H1 (cell line): ENCODE measurements around the gene AKAP9. TPM values are rescaled to one million over a fixed set of nuclear protein-coding genes. Genes with fewer than 3 reads are reported as not detected.

ENCODE experiments used
- CTCF ChIA-PET: fragments of 300-600 bp; sonication (Branson Sonifier 250); formaldehyde crosslinking; loops from one replicate; lab custom pipeline; 2021; ENCODE audit not compliant: partially characterized antibody; lab: Charles Lee
- POLR2A ChIA-PET: fragments of 300-600 bp; sonication (Branson Sonifier 250); formaldehyde crosslinking; loops from one replicate; lab custom pipeline; 2021; ENCODE audit warnings: inconsistent platforms; ENCODE audit not compliant: partially characterized antibody; lab: Charles Lee
- DNase-seq, 2 experiments: peaks; one replicate each; pipeline versions ENCODE4 v3.0.0 to v3.0.0-alpha.2; 2010 to 2022; ENCODE audit warnings: low spot score in 2 of 2, low read depth in 1 of 2, mixed read lengths in 1 of 2
- FAIRE-seq: peaks from 2 replicates; lab custom pipeline; 2011; peaks lifted over from hg19 to GRCh38; lab: Jason Lieb, UNC
- H2AFZ ChIP-seq: 2 replicates; pipeline ENCODE4 v1.8.1; 2012; ENCODE audit warnings: low read length, inconsistent platforms
- H2AK5ac ChIP-seq: 2 replicates; pipeline ENCODE4 v1.6.1; 2013; ENCODE audit warnings: low read depth, low read length
- H2BK120ac ChIP-seq: replicated peaks from 2 replicates; pipeline ENCODE3; 2013; ENCODE audit warnings: low read depth, low read length, inconsistent platforms
- H2BK12ac ChIP-seq: 2 replicates; pipeline ENCODE4 v1.6.1; 2013; ENCODE audit warnings: low read depth, low read length
- H2BK15ac ChIP-seq: 2 replicates; pipeline ENCODE4 v1.6.1; 2013; ENCODE audit warnings: low read length
- H2BK20ac ChIP-seq: 2 replicates; pipeline ENCODE4 v1.6.1; 2013; ENCODE audit warnings: low read length
- H2BK5ac ChIP-seq: 2 replicates; pipeline ENCODE4 v1.6.1; 2013; ENCODE audit warnings: low read depth, low read length
- H3K14ac ChIP-seq: 2 replicates; pipeline ENCODE4 v1.6.1; 2013; ENCODE audit warnings: inconsistent platforms; ENCODE audit not compliant: insufficient read length
- H3K18ac ChIP-seq: 2 replicates; pipeline ENCODE4 v1.6.1; 2013; ENCODE audit warnings: low read length; ENCODE audit errors: extremely low read depth
- H3K23ac ChIP-seq: 2 replicates; pipeline ENCODE4 v1.6.1; 2013; ENCODE audit warnings: inconsistent platforms; ENCODE audit not compliant: insufficient read length
- H3K23me2 ChIP-seq: 2 replicates; pipeline ENCODE4 v1.6.1; 2013; ENCODE audit warnings: low read depth, low read length
- H3K27ac ChIP-seq: 2 replicates; pipeline ENCODE4 v1.6.1; 2011; ENCODE audit warnings: low read depth, low read length, inconsistent platforms
- H3K27me3 ChIP-seq, 4 experiments: replicated peaks in 1 of 4; 1 replicate in 1 of 4; 2 replicates in 3 of 4; pipeline versions ENCODE4 v1.6.1 to v1.8.1; 2011 to 2013; ENCODE audit warnings: low read length in 3 of 4, mild to moderate bottlenecking in 3 of 4, inconsistent platforms in 2 of 4, mixed read lengths in 2 of 4, moderate library complexity in 1 of 4; ENCODE audit not compliant: control insufficient read depth in 3 of 4, insufficient read depth in 3 of 4; ENCODE audit errors: extremely low read depth in 1 of 4
- H3K36me3 ChIP-seq, 4 experiments: 2 replicates each; pipeline versions ENCODE4 v1.6.1 to v1.8.1; 2011 to 2013; ENCODE audit warnings: mild to moderate bottlenecking in 4 of 4, low read length in 3 of 4, moderate library complexity in 2 of 4, control low read depth in 1 of 4, inconsistent platforms in 1 of 4; ENCODE audit not compliant: insufficient read depth in 4 of 4, control insufficient read depth in 2 of 4
- H3K4ac ChIP-seq: replicated peaks from 2 replicates; pipeline ENCODE3; 2013; ENCODE audit warnings: low read length, low read depth, mixed read lengths, inconsistent platforms; ENCODE audit not compliant: insufficient read length
- H3K4me1 ChIP-seq, 4 experiments: replicated peaks in 1 of 4; 1 replicate in 1 of 4; 2 replicates in 3 of 4; pipeline versions ENCODE4 v1.6.1 to v1.8.1; 2011 to 2013; ENCODE audit warnings: low read length in 3 of 4, inconsistent platforms in 2 of 4, mixed read lengths in 1 of 4; ENCODE audit not compliant: insufficient read depth in 4 of 4, control insufficient read depth in 3 of 4
- H3K4me2 ChIP-seq, 2 experiments: 2 replicates each; pipeline versions ENCODE4 v1.6.1 to v1.8.1; 2011 to 2013; ENCODE audit warnings: low read depth in 2 of 2, low read length in 2 of 2, control low read depth in 1 of 2, inconsistent platforms in 1 of 2, mild to moderate bottlenecking in 1 of 2; ENCODE audit not compliant: insufficient read depth in 1 of 2
- H3K4me3 ChIP-seq, 4 experiments: fragments of 200-600, 300-600 bp in 1 of 4; sonication (generic), shearing (Covaris generic), sonication (Bioruptor Twin) in 1 of 4; 2 replicates each; pipeline versions ENCODE4 v1.5.1 to v1.8.1; 2011 to 2016; ENCODE audit warnings: low read length in 4 of 4, low read depth in 3 of 4, control low read depth in 2 of 4, inconsistent platforms in 2 of 4, mild to moderate bottlenecking in 2 of 4, mixed read lengths in 1 of 4, moderate library complexity in 1 of 4; ENCODE audit not compliant: insufficient read depth in 2 of 4; ENCODE audit errors: extremely low read depth in 1 of 4
- H3K56ac ChIP-seq: replicated peaks from 2 replicates; pipeline ENCODE3; 2013; ENCODE audit warnings: low read depth, mild to moderate bottlenecking, mixed read lengths, low read length, inconsistent platforms; ENCODE audit not compliant: insufficient read length
- H3K79me1 ChIP-seq: 2 replicates; pipeline ENCODE4 v1.6.1; 2013; ENCODE audit warnings: low read depth, low read length, control low read depth
- H3K79me2 ChIP-seq, 2 experiments: 2 replicates each; pipeline versions ENCODE4 v1.6.1 to v1.8.1; 2012 to 2013; ENCODE audit warnings: low read length in 2 of 2, mild to moderate bottlenecking in 2 of 2, inconsistent platforms in 1 of 2; ENCODE audit not compliant: insufficient read depth in 2 of 2, control insufficient read depth in 1 of 2
- H3K9ac ChIP-seq, 4 experiments: replicated peaks in 1 of 4; 1 replicate in 1 of 4; 2 replicates in 3 of 4; pipeline versions ENCODE4 v1.6.1 to v1.8.1; 2011 to 2013; ENCODE audit warnings: low read depth in 3 of 4, low read length in 3 of 4, control low read depth in 2 of 4, mild to moderate bottlenecking in 2 of 4, moderate library complexity in 2 of 4, inconsistent platforms in 1 of 4; ENCODE audit errors: extremely low read depth in 1 of 4
- H3K9me3 ChIP-seq, 2 experiments: 2 replicates each; pipeline versions ENCODE4 v1.6.1 to v1.8.1; 2012 to 2013; ENCODE audit warnings: mild to moderate bottlenecking in 2 of 2, moderate library complexity in 2 of 2, control low read depth in 1 of 2, inconsistent platforms in 1 of 2, low read depth in 1 of 2, low read length in 1 of 2, mixed read lengths in 1 of 2; ENCODE audit not compliant: insufficient read depth in 2 of 2
- H4K20me1 ChIP-seq, 2 experiments: replicated peaks in 1 of 2; 2 replicates each; pipeline versions ENCODE3 to v1.8.1; 2011 to 2013; ENCODE audit warnings: inconsistent platforms in 2 of 2, low read length in 2 of 2, mild to moderate bottlenecking in 1 of 2; ENCODE audit not compliant: insufficient read depth in 2 of 2, control insufficient read depth in 1 of 2
- H4K5ac ChIP-seq: 2 replicates; pipeline ENCODE4 v1.6.1; 2013; ENCODE audit warnings: low read length, low read depth, mixed read lengths, inconsistent platforms; ENCODE audit not compliant: insufficient read length
- H4K8ac ChIP-seq: 2 replicates; pipeline ENCODE4 v1.8.0; 2013; ENCODE audit warnings: mild to moderate bottlenecking, moderate library complexity, low read length, inconsistent platforms; ENCODE audit not compliant: insufficient read depth; ENCODE audit errors: extremely low read depth
- H4K91ac ChIP-seq: replicated peaks from 2 replicates; pipeline ENCODE3; 2013; ENCODE audit warnings: low read length, mixed read lengths, inconsistent platforms; ENCODE audit not compliant: insufficient read length
- CBX8 ChIP-seq: fragments of 300-800, 300-1000 bp; sonication (generic); IDR thresholded peaks from 2 replicates; pipeline ENCODE4 v1.7.1; 2016; ENCODE audit warnings: low read depth, low read length, borderline replicate concordance
- CEBPB ChIP-seq: IDR thresholded peaks from 2 replicates; pipeline ENCODE4 v1.6.1; 2012; ENCODE audit warnings: low read depth, low read length
- GTF2F1 ChIP-seq: IDR thresholded peaks from 2 replicates; pipeline ENCODE4 v1.6.1; 2012; ENCODE audit warnings: low read depth, low read length, improper control_type of control experiment, borderline replicate concordance
- HDAC2 ChIP-seq, 2 experiments: fragments of 300-600 bp in 1 of 2; sonication (generic) in 1 of 2; IDR thresholded peaks; 2 replicates each; pipeline ENCODE4 v1.6.1; 2011 to 2012; ENCODE audit warnings: low read depth in 2 of 2, low read length in 2 of 2, mild to moderate bottlenecking in 2 of 2, moderate library complexity in 2 of 2, borderline replicate concordance in 1 of 2, inconsistent platforms in 1 of 2
- JUN ChIP-seq: IDR thresholded peaks from 2 replicates; pipeline ENCODE4 v1.6.1; 2011; ENCODE audit warnings: low read depth, mild to moderate bottlenecking, improper control_type of control experiment, low read length
- KDM1A ChIP-seq: fragments of 200-600, 300-600 bp; sonication (generic); IDR thresholded peaks from 2 replicates; pipeline ENCODE4 v1.7.1; 2016; ENCODE audit warnings: mild to moderate bottlenecking, low read length, borderline replicate concordance
- PHF8 ChIP-seq: fragments of 200-600 bp; sonication (generic); conservative IDR thresholded peaks from 2 replicates; pipeline ENCODE4 v1.7.1; 2012; ENCODE audit warnings: low read depth, mild to moderate bottlenecking, inconsistent platforms, low read length, moderate library complexity
- POLR2AphosphoS5 ChIP-seq: IDR thresholded peaks from 2 replicates; pipeline ENCODE4 v1.6.1; 2011; ENCODE audit warnings: low read depth, low read length
- POU5F1 ChIP-seq: IDR thresholded peaks from 2 replicates; pipeline ENCODE4 v1.6.1; 2011; ENCODE audit warnings: low read depth, mild to moderate bottlenecking, low read length, moderate library complexity
- SAP30 ChIP-seq: fragments of 300-600 bp; sonication (generic); IDR thresholded peaks from 2 replicates; pipeline ENCODE4 v1.7.1; 2012; ENCODE audit warnings: low read length, moderate library complexity, mild to moderate bottlenecking, inconsistent platforms; ENCODE audit not compliant: insufficient read depth, insufficient replicate concordance
- SP2 ChIP-seq: IDR thresholded peaks from 2 replicates; pipeline ENCODE4 v1.6.1; 2012; ENCODE audit warnings: mild to moderate bottlenecking, low read length, inconsistent platforms
- SP4 ChIP-seq: IDR thresholded peaks from 2 replicates; pipeline ENCODE4 v1.6.1; 2012; ENCODE audit warnings: low read length, inconsistent platforms
- ZNF274 ChIP-seq: IDR thresholded peaks from 2 replicates; pipeline ENCODE4 v1.7.0; 2012; ENCODE audit warnings: low read length, borderline replicate concordance; ENCODE audit errors: extremely low read depth
- WGBS, 2 experiments: shearing (Covaris generic) in 1 of 2; methylation state at CpG; one replicate each; pipeline versions ENCODE4 v1.1.6 to v1.1.7; 2013 to 2015; ENCODE audit warnings: low lambda C conversion rate in 2 of 2, mixed read lengths in 2 of 2, inconsistent platforms in 1 of 2, low coverage in 1 of 2, missing lambda C conversion rate in 1 of 2; ENCODE audit not compliant: insufficient replicate concordance in 2 of 2, insufficient coverage in 1 of 2, insufficient read length in 1 of 2; ENCODE audit errors: extremely low coverage in 1 of 2, missing lambda C conversion rate in 1 of 2; 5-methylcytosine and 5-hydroxymethylcytosine counted together
- polyA plus RNA-seq, 7 experiments: library from polyadenylated mRNA; depleted of rRNA in 3 of 7; stranded (reverse) in 5 of 7; unstranded in 2 of 7; fragments of >200 nt in 5 of 7; fragments of 200-250 nt in 2 of 7; gene quantifications; 1 replicate in 5 of 7; 2 replicates in 1 of 7; 4 replicates in 1 of 7; pipeline versions ENCODE4 v1.2.1 to v1.2.3, GENCODE V29; 2011 to 2013; ENCODE audit warnings: missing spikeins in 2 of 7, mixed read lengths in 2 of 7
- total RNA-seq: library from RNA; stranded (reverse); fragmentation: NEBNext Ultra II Directional; extraction: Animal tissue kit (Norgen Biotek cat#: 25700); gene quantifications from 2 replicates; pipeline ENCODE4 v1.2.1, GENCODE V29; 2021
- TF ChIP-seq, protein P1 (sequence below): IDR thresholded peaks from 2 replicates; pipeline ENCODE4 v1.6.1; 2011; ENCODE audit warnings: low read length, improper control_type of control experiment

AKAP9 gene
- total and polyA plus RNA-seq, 2 of the 8 experiments (the other 6 are each of a cell fraction or from before 2014, with no cell fraction given): 6.2 to 26.3 TPM

DNA sequence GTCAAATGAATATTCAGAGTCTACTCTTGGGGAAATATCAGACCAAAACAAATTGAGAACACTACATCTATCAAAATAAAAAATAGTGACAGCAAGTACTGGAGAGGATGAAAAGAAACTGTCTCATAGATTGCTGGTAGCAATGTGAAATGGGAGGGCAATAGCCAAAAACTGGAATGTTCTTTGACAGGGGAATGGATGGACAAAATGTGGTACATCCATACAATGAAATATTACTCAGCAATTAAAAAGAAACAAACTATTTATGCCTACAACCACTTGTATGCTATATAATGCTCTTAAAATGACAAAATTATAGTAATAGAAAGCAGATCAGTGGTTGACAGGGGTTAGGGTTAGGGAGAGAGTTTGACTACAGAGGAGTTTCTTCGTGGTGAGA is 147.6 kb downstream of the AKAP9 start:
- H4K91ac ChIP-seq: no peak overlapping the region
- peaks cover 3 to 39% (median 19%) of the 10 kb centered on the region in 4 experiments; a peak in 6 of 8 replicates for H3K36me3 ChIP-seq
- no peak overlapping the region for H2BK20ac ChIP-seq
- H3K79me2 ChIP-seq: no peaks in the 10 kb centered on the region
- no peak overlapping the region for H3K23ac ChIP-seq
- no peaks in the 10 kb centered on the region for H3K4me1 ChIP-seq
- H3K9me3 ChIP-seq: no peaks in the 10 kb centered on the region
- POLR2A ChIA-PET: no interaction called here
- no peak overlapping the region for H3K27ac ChIP-seq
- no peak overlapping the region for H2AK5ac ChIP-seq
- H3K9ac ChIP-seq: no peak overlapping the region
- no peak overlapping the region for H3K56ac ChIP-seq
- H2BK15ac ChIP-seq: no peak overlapping the region
- H3K4ac ChIP-seq: no peak overlapping the region
- FAIRE-seq (no peak), DNase-seq (no peak)
- H3K27me3 ChIP-seq: peaks cover 0 to 1% (median 0%) of the 10 kb centered on the region in 4 experiments; a peak in 1 of 7 replicates
- H3K79me1 ChIP-seq: no peaks in the 10 kb centered on the region
- no peak overlapping the region for H3K14ac ChIP-seq
- no peak overlapping the region for H2BK12ac ChIP-seq
- WGBS, 2 experiments: 87% methylated on average over 1 of the region's 1 CpG; no CpG with 5 or more reads in 1 of the 2 experiments
- CTCF ChIA-PET: no interaction called here
- H3K4me2 ChIP-seq: no peak overlapping the region
- H4K20me1 ChIP-seq: peaks cover 0 to 3% of the 10 kb centered on the region in 2 experiments
- no peak overlapping the region for H3K4me3 ChIP-seq
- H2AFZ ChIP-seq: no peak overlapping the region
- H3K18ac ChIP-seq: no peak overlapping the region
- no peaks in the 10 kb centered on the region for H3K23me2 ChIP-seq
- H4K8ac ChIP-seq: no peak overlapping the region
- no peak overlapping the region for H2BK5ac ChIP-seq
- no peak overlapping the region for H4K5ac ChIP-seq
- no peak overlapping the region for H2BK120ac ChIP-seq
- TF ChIP-seq KDM1A (no peak), HDAC2 (IDR thresholded peaks at IDR 0.05; ENCODE audit: borderline replicate concordance in 1 of 2, low read depth in 2 of 2, low read length in 2 of 2) (no peak), PHF8 (no peak), CBX8 (no peak), SP4 (no peak), POLR2AphosphoS5 (no peak), SAP30 (no peak), SP2 (no peak), JUN (no peak), POU5F1 (no peak), GTF2F1 (no peak), ZNF274 (no peak), CEBPB (no peak)
- TF ChIP-seq, protein P1, sequence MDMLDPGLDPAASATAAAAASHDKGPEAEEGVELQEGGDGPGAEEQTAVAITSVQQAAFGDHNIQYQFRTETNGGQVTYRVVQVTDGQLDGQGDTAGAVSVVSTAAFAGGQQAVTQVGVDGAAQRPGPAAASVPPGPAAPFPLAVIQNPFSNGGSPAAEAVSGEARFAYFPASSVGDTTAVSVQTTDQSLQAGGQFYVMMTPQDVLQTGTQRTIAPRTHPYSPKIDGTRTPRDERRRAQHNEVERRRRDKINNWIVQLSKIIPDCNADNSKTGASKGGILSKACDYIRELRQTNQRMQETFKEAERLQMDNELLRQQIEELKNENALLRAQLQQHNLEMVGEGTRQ: no peak
